ENCODE results near the gene TRMO. TPM values are rescaled to one million over a fixed set of nuclear protein-coding genes. Genes with fewer than 3 reads are reported as not detected.

The TRMO gene
- total and polyA plus RNA-seq, 9 of the 15 experiments (the other 6 are each of a cell fraction or from before 2014, with no cell fraction given): 5.6 to 22.4 (median 16.2) TPM

DNA sequence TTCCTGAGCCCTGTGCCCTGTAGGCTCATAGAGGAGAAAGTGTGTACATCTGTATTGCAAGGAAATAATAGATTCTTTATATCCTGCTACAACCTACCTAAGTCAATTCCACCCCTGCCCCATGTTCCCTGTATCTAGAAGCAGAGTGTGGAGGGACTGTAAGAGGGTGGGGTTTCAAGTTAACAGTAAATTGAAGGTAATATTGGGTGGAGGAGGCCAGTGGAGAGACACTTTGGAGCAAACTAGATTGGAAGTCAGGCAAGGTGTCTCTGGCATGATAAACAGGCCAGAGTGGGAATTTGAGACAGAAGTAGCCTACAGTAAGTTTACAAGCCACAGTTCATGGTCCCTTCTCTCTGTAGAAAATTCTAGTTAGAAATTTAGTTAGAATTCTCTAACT is 17.9 kb upstream of the TRMO start (continued):
- TF ChIP-seq, protein P1, sequence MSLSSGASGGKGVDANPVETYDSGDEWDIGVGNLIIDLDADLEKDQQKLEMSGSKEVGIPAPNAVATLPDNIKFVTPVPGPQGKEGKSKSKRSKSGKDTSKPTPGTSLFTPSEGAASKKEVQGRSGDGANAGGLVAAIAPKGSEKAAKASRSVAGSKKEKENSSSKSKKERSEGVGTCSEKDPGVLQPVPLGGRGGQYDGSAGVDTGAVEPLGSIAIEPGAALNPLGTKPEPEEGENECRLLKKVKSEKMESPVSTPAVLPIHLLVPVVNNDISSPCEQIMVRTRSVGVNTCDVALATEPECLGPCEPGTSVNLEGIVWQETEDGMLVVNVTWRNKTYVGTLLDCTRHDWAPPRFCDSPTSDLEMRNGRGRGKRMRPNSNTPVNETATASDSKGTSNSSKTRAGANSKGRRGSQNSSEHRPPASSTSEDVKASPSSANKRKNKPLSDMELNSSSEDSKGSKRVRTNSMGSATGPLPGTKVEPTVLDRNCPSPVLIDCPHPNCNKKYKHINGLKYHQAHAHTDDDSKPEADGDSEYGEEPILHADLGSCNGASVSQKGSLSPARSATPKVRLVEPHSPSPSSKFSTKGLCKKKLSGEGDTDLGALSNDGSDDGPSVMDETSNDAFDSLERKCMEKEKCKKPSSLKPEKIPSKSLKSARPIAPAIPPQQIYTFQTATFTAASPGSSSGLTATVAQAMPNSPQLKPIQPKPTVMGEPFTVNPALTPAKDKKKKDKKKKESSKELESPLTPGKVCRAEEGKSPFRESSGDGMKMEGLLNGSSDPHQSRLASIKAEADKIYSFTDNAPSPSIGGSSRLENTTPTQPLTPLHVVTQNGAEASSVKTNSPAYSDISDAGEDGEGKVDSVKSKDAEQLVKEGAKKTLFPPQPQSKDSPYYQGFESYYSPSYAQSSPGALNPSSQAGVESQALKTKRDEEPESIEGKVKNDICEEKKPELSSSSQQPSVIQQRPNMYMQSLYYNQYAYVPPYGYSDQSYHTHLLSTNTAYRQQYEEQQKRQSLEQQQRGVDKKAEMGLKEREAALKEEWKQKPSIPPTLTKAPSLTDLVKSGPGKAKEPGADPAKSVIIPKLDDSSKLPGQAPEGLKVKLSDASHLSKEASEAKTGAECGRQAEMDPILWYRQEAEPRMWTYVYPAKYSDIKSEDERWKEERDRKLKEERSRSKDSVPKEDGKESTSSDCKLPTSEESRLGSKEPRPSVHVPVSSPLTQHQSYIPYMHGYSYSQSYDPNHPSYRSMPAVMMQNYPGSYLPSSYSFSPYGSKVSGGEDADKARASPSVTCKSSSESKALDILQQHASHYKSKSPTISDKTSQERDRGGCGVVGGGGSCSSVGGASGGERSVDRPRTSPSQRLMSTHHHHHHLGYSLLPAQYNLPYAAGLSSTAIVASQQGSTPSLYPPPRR (CRISPR knock-in tag; IDR thresholded peaks at IDR 0.05; ENCODE audit: borderline replicate concordance): no peak
- TF ChIP-seq MECOM (CRISPR knock-in tag; IDR thresholded peaks at IDR 0.05) (no peak), CHD1 (IDR thresholded peaks at IDR 0.05; ENCODE audit: low read length) (no peak), NR2C2 (CRISPR knock-in tag; IDR thresholded peaks at IDR 0.05) (no peak), NR2C2 (tag; IDR thresholded peaks at IDR 0.05) (no peak), POLR2AphosphoS2 (IDR thresholded peaks at IDR 0.05; ENCODE audit: low read length) (no peak), PHF20 (IDR thresholded peaks at IDR 0.05; ENCODE audit: partially characterized antibody) (no peak), TBP (optimal IDR thresholded peaks at IDR 0.05; ENCODE audit: low read depth, low read length) (no peak), STAT6 (CRISPR knock-in tag; IDR thresholded peaks at IDR 0.05) (no peak), CBX3 (IDR thresholded peaks at IDR 0.05; ENCODE audit: borderline replicate concordance in 1 of 2, low read length in 2 of 2) (peak in 1 of 2 experiments; percentile 46; a peak in 1 of 3 replicates), HNRNPH1 (optimal IDR thresholded peaks at IDR 0.05; ENCODE audit: low read depth, low read length) (no peak), STAG1 (CRISPR knock-in tag; IDR thresholded peaks at IDR 0.05; ENCODE audit: borderline replicate concordance) (no peak), ZFP36 (IDR thresholded peaks at IDR 0.05; ENCODE audit: low read depth, low read length, partially characterized antibody) (peak; percentile 3), ZC3H11A (IDR thresholded peaks at IDR 0.05; ENCODE audit: low read depth, low read length) (no peak), SNRNP70 (optimal IDR thresholded peaks at IDR 0.05; ENCODE audit: low read depth, low read length) (no peak), MEIS2 (IDR thresholded peaks at IDR 0.05; ENCODE audit: partially characterized antibody) (no peak), TAF7 (tag; IDR thresholded peaks at IDR 0.05) (no peak)
- TF ChIP-seq, protein P2, sequence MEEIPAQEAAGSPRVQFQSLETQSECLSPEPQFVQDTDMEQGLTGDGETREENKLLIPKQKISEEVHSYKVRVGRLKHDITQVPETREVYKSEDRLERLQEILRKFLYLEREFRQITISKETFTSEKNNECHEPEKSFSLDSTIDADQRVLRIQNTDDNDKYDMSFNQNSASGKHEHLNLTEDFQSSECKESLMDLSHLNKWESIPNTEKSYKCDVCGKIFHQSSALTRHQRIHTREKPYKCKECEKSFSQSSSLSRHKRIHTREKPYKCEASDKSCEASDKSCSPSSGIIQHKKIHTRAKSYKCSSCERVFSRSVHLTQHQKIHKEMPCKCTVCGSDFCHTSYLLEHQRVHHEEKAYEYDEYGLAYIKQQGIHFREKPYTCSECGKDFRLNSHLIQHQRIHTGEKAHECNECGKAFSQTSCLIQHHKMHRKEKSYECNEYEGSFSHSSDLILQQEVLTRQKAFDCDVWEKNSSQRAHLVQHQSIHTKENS (CRISPR knock-in tag; IDR thresholded peaks at IDR 0.05): no peak
